ENCODE data around the gene INS.

DNA sequence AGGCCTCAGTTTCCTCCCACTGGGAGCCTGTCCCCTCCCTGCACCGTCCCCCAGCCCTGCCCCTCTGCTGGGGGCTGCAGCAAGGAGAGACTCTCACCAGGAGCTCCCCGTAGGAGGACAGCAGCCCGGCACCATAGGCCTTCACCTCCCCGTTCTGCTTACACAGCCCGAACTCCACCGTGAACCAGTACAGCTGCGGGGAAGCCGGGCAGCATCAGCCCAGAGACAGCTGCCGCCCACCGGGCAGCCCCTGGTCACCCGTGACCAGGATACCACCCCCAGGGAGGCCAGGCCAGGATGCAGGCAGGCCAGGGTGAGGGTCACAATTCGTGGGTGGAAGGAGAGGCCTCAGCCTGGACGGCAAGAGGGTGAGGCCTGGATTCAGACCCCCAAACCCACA lies 4.6 kb upstream of the INS start:
- TF ChIP-seq, protein P1, sequence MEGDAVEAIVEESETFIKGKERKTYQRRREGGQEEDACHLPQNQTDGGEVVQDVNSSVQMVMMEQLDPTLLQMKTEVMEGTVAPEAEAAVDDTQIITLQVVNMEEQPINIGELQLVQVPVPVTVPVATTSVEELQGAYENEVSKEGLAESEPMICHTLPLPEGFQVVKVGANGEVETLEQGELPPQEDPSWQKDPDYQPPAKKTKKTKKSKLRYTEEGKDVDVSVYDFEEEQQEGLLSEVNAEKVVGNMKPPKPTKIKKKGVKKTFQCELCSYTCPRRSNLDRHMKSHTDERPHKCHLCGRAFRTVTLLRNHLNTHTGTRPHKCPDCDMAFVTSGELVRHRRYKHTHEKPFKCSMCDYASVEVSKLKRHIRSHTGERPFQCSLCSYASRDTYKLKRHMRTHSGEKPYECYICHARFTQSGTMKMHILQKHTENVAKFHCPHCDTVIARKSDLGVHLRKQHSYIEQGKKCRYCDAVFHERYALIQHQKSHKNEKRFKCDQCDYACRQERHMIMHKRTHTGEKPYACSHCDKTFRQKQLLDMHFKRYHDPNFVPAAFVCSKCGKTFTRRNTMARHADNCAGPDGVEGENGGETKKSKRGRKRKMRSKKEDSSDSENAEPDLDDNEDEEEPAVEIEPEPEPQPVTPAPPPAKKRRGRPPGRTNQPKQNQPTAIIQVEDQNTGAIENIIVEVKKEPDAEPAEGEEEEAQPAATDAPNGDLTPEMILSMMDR (IDR thresholded peaks at IDR 0.05; ENCODE audit: borderline replicate concordance, extremely low read depth, low read length, poor library complexity, severe bottlenecking), result no peak
- TF ChIP-seq EZH2 (IDR thresholded peaks at IDR 0.05; ENCODE audit: borderline replicate concordance, low read depth, low read length, severe bottlenecking), result no peak

Measured in DND-41 (cell line).